ENCODE results near the gene EGLN3. TPM values are rescaled to one million over a fixed set of nuclear protein-coding genes. Genes with fewer than 3 reads are reported as not detected.
A peak's percentile ranks its signal among the peaks of the same experiment; 100 is the strongest.

EGLN3 gene
- polyA plus RNA-seq, 2 of the 4 experiments (the other 2 are of a cell fraction): 3.5 to 15.4 TPM

GRCh38 chr14:33990790-33991189, 39.9 kb upstream of the EGLN3 start:
- POLR2A ChIA-PET: no interaction called here
- FAIRE-seq (no peak), ATAC-seq (no peak), DNase-seq (ENCODE audit: low read depth in 1 of 2, low spot score in 1 of 2) (no peak)
- no peak overlapping the region for H3K27ac ChIP-seq
- H3K4me1 ChIP-seq: peaks cover 15% of the 10 kb centered on the region
- H3K4me2 ChIP-seq: no peak overlapping the region
- WGBS (ENCODE audit: missing lambda C conversion rate): 93% methylated on average over 1 of the region's 1 CpG
- CTCF ChIA-PET: interaction anchor here (1.0 to 1.5 kb wide), 2 partner anchors 10 to 40 kb away, joined by 3 read pairs; partner anchors contain the start of gene EGLN3
- no peak overlapping the region for H3K4me3 ChIP-seq
- no peaks in the 10 kb centered on the region for H3K9me3 ChIP-seq
- TF ChIP-seq POLR2AphosphoS2 (conservative IDR thresholded peaks at IDR 0.05; ENCODE audit: low read length): no peak
- TF ChIP-seq CTCF (IDR thresholded peaks at IDR 0.05): no peak
- TF ChIP-seq JUNB (IDR thresholded peaks at IDR 0.05): no peak
- TF ChIP-seq EHMT2 (IDR thresholded peaks at IDR 0.05; ENCODE audit: low read depth): no peak
- no peak for TF ChIP-seq MAFK (IDR thresholded peaks at IDR 0.05; ENCODE audit: partially characterized antibody)
- TF ChIP-seq E2F6 (IDR thresholded peaks at IDR 0.05; ENCODE audit: borderline replicate concordance, low read depth): no peak
- TF ChIP-seq SREBF2 (IDR thresholded peaks at IDR 0.05): no peak
- no peak for TF ChIP-seq MAX (IDR thresholded peaks at IDR 0.05)
- TF ChIP-seq NR3C1 (IDR thresholded peaks at IDR 0.05): no peak
- TF ChIP-seq ELK1 (IDR thresholded peaks at IDR 0.05; ENCODE audit: low read depth, low read length): no peak
- no peak for TF ChIP-seq SMC3 (IDR thresholded peaks at IDR 0.05)
- TF ChIP-seq EP300 (IDR thresholded peaks at IDR 0.05): no peak
- TF ChIP-seq CHD2 (IDR thresholded peaks at IDR 0.05; ENCODE audit: low read length, partially characterized antibody): no peak
- no peak for TF ChIP-seq KDM5A (IDR thresholded peaks at IDR 0.05)
- TF ChIP-seq ZFP36 (IDR thresholded peaks at IDR 0.05; ENCODE audit: borderline replicate concordance, partially characterized antibody): no peak

- ChIA-PET POLR2A (interaction anchor here (0.7 to 0.9 kb wide), 2 partner anchors 37 to 72 kb away, joined by 3 read pairs; no protein-coding TSS in a partner anchor), CTCF (interaction anchor here (1.6 kb wide), 1 partner anchor 10 kb away, joined by 4 read pairs; no protein-coding TSS in a partner anchor)
- DNase-seq (ENCODE audit: low read depth in 1 of 2, low spot score in 1 of 2) (peak in 1 of 2 experiments; percentile 35), FAIRE-seq (no peak), ATAC-seq (peak in 1 of 2 experiments; percentile 27; a peak in 2 of 6 replicates)
- Histone ChIP-seq H3K4me2 (peak overlapping the region; percentile 12; the same call in 1 of the 3 replicates), H3K4me3 (no peak overlapping the region), H3K27ac (peak overlapping the region in 1 of 2 experiments; percentile 51; a peak in 1 of 6 replicates), H3K9me3 (peaks cover 4% of the 10 kb centered on the region; the same call in 1 of the 3 replicates), H3K4me1 (peaks cover 15% of the 10 kb centered on the region)
- WGBS (ENCODE audit: missing lambda C conversion rate): 65% methylated on average over 4 of the region's 4 CpGs
- TF ChIP-seq MAX (IDR thresholded peaks at IDR 0.05): no peak
- TF ChIP-seq EHF (CRISPR knock-in tag; IDR thresholded peaks at IDR 0.05): no peak
- no peak for TF ChIP-seq RNF2 (IDR thresholded peaks at IDR 0.05; ENCODE audit: borderline replicate concordance, low read depth)
- no peak for TF ChIP-seq HEYL (CRISPR knock-in tag; IDR thresholded peaks at IDR 0.05)
- TF ChIP-seq CEBPB (IDR thresholded peaks at IDR 0.05): no peak
- no peak for TF ChIP-seq BCL3 (IDR thresholded peaks at IDR 0.05)
- TF ChIP-seq CHD2 (IDR thresholded peaks at IDR 0.05; ENCODE audit: low read length, partially characterized antibody): no peak
- no peak for TF ChIP-seq POLR2AphosphoS2 (conservative IDR thresholded peaks at IDR 0.05; ENCODE audit: low read length)
- no peak for TF ChIP-seq E2F6 (IDR thresholded peaks at IDR 0.05; ENCODE audit: borderline replicate concordance, low read depth)
- TF ChIP-seq TFCP2L1 (CRISPR knock-in tag; IDR thresholded peaks at IDR 0.05): no peak
Measured at GRCh38 chr14:33987565-33988080, 36.7 kb upstream of the EGLN3 start.

Measured in A549 (cell line).